ENCODE results near the gene MAN1B1.

- TF ChIP-seq CTCF (conservative IDR thresholded peaks at IDR 0.05) (no peak), ZFX (IDR thresholded peaks at IDR 0.05) (no peak)
Measured at GRCh38 chr9:137143459-137143858, 56.7 kb downstream of the MAN1B1 start.

Measured in C4-2B (cell line).